ENCODE results near the gene CCDC30. TPM values are rescaled to one million over a fixed set of nuclear protein-coding genes. Genes with fewer than 3 reads are reported as not detected.
"Not testable (repeated sequence)": the region's sequence is repeated elsewhere in the genome, so short reads cannot be mapped to it uniquely, and the experiment has no call there.

Gene CCDC30
- total RNA-seq, 4 donors from 2014 or later: 0.64 to 5.0 (median 2.0) TPM

GRCh38 chr1:42461196-42461595 is 1.9 kb upstream of the CCDC30 start:
- H3K27me3 ChIP-seq: no peaks in the 10 kb centered on the region
- no peak for TF ChIP-seq CTCF (IDR thresholded peaks at IDR 0.05)
- no peak for TF ChIP-seq EP300 (IDR thresholded peaks at IDR 0.05)
- TF ChIP-seq POLR2AphosphoS5 (IDR thresholded peaks at IDR 0.05): no peak
- TF ChIP-seq POLR2A (IDR thresholded peaks at IDR 0.05): no peak
- 80% methylated on average over 2 of the region's 2 CpGs for WGBS
- peaks cover 35% of the 10 kb centered on the region for H3K4me1 ChIP-seq
- peaks cover 27% of the 10 kb centered on the region for H3K36me3 ChIP-seq
- DNase-seq (ENCODE audit: low spot score in 2 of 2): no peak
- no peaks in the 10 kb centered on the region for H3K9me3 ChIP-seq
- H3K27ac ChIP-seq: no peak overlapping the region
- no peak overlapping the region for H3K4me3 ChIP-seq

DNA sequence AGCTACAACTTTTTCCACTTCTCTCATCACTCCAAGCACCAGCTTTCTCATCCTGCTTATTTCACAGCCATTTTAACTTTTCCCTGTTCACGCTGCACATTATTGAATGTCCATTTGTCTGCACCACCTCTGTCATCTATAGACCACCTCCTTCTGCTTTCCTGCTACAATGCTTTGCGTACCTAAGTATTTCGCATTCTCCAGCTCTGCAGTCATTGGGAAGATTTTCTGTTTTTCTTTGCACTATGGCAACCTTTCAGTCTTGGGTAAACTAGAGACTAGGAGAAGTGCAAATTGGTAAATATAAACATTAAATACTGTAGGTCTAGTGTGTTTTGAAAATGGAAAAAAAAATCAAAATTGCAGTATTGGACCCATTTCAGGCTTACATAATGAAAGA is 835 bp downstream of the CCDC30 start:
- DNase-seq (ENCODE audit: low spot score in 2 of 2): no peak
- no peaks in the 10 kb centered on the region for H3K9me3 ChIP-seq
- no peaks in the 10 kb centered on the region for H3K27me3 ChIP-seq
- 71% methylated on average over 3 of the region's 3 CpGs for WGBS
- TF ChIP-seq POLR2AphosphoS5 (IDR thresholded peaks at IDR 0.05): no peak
- no peak for TF ChIP-seq CTCF (IDR thresholded peaks at IDR 0.05)
- no peak for TF ChIP-seq POLR2A (IDR thresholded peaks at IDR 0.05)
- TF ChIP-seq EP300 (IDR thresholded peaks at IDR 0.05): no peak
- no peak overlapping the region for H3K27ac ChIP-seq
- peaks cover 24% of the 10 kb centered on the region for H3K36me3 ChIP-seq
- H3K4me3 ChIP-seq: peak overlapping the region; percentile 64
- peaks cover 17% of the 10 kb centered on the region for H3K4me1 ChIP-seq

- no peak overlapping the region for H3K4me3 ChIP-seq
- no peaks in the 10 kb centered on the region for H3K9me3 ChIP-seq
- DNase-seq (ENCODE audit: low spot score in 2 of 2): no peak
- H3K36me3 ChIP-seq: peaks cover 3% of the 10 kb centered on the region
- H3K4me1 ChIP-seq: peaks cover 17% of the 10 kb centered on the region
- H3K27me3 ChIP-seq: no peaks in the 10 kb centered on the region
- no peak overlapping the region for H3K27ac ChIP-seq
- TF ChIP-seq EP300 (IDR thresholded peaks at IDR 0.05): no peak
- TF ChIP-seq POLR2A (IDR thresholded peaks at IDR 0.05): no peak
- no peak for TF ChIP-seq POLR2AphosphoS5 (IDR thresholded peaks at IDR 0.05)
- no peak for TF ChIP-seq CTCF (IDR thresholded peaks at IDR 0.05)
- 86% methylated on average over 2 of the region's 2 CpGs for WGBS
Observed at GRCh38 chr1:42466030-42466429, 2.9 kb downstream of the CCDC30 start.

GRCh38 chr1:42469727-42470126 is 6.6 kb downstream of the CCDC30 start:
- DNase-seq (ENCODE audit: low spot score in 2 of 2): no peak
- Histone ChIP-seq H3K4me1 (no peaks in the 10 kb centered on the region), H3K4me3 (no peak overlapping the region), H3K36me3 (peaks cover 3% of the 10 kb centered on the region), H3K9me3 (no peaks in the 10 kb centered on the region), H3K27ac (no peak overlapping the region), H3K27me3 (no peaks in the 10 kb centered on the region)
- TF ChIP-seq CTCF (IDR thresholded peaks at IDR 0.05) (no peak), POLR2AphosphoS5 (IDR thresholded peaks at IDR 0.05) (no peak), EP300 (IDR thresholded peaks at IDR 0.05) (no peak), POLR2A (IDR thresholded peaks at IDR 0.05) (no peak)
- WGBS: 93% methylated on average over 2 of the region's 2 CpGs

- no peak for DNase-seq (ENCODE audit: low spot score in 2 of 2)
- no peaks in the 10 kb centered on the region for H3K27me3 ChIP-seq
- H3K9me3 ChIP-seq: no peaks in the 10 kb centered on the region
- no peak overlapping the region for H3K4me3 ChIP-seq
- no peak overlapping the region for H3K27ac ChIP-seq
- TF ChIP-seq POLR2A (IDR thresholded peaks at IDR 0.05) (no peak), POLR2AphosphoS5 (IDR thresholded peaks at IDR 0.05) (no peak), CTCF (IDR thresholded peaks at IDR 0.05) (no peak), EP300 (IDR thresholded peaks at IDR 0.05) (no peak)
- WGBS: 93% methylated on average over 4 of the region's 4 CpGs
- peaks cover 3% of the 10 kb centered on the region for H3K36me3 ChIP-seq
- no peaks in the 10 kb centered on the region for H3K4me1 ChIP-seq
Observed at GRCh38 chr1:42476605-42477004, 13.5 kb downstream of the CCDC30 start.

- not testable (repeated sequence) for H3K27ac ChIP-seq; H3K9me3 ChIP-seq; DNase-seq (ENCODE audit: low spot score in 2 of 2); H3K27me3 ChIP-seq; H3K4me3 ChIP-seq; H3K4me1 ChIP-seq; H3K36me3 ChIP-seq
- 87% methylated on average over 4 of the region's 4 CpGs for WGBS
Observed at GRCh38 chr1:42477354-42477753, 14.3 kb downstream of the CCDC30 start.
